H1 (cell line): ENCODE data around the gene CSF1. TPM values are rescaled to one million over a fixed set of nuclear protein-coding genes. Genes with fewer than 3 reads are reported as not detected.

ENCODE experiments used
- CTCF ChIA-PET: fragments of 300-600 bp; sonication (Branson Sonifier 250); formaldehyde crosslinking; loops from one replicate; lab custom pipeline; 2021; ENCODE audit not compliant: partially characterized antibody; lab: Charles Lee
- POLR2A ChIA-PET: fragments of 300-600 bp; sonication (Branson Sonifier 250); formaldehyde crosslinking; loops from one replicate; lab custom pipeline; 2021; ENCODE audit warnings: inconsistent platforms; ENCODE audit not compliant: partially characterized antibody; lab: Charles Lee
- DNase-seq, 2 experiments: peaks; one replicate each; pipeline versions ENCODE4 v3.0.0 to v3.0.0-alpha.2; 2010 to 2022; ENCODE audit warnings: low spot score in 2 of 2, low read depth in 1 of 2, mixed read lengths in 1 of 2
- FAIRE-seq: peaks from 2 replicates; lab custom pipeline; 2011; peaks lifted over from hg19 to GRCh38; lab: Jason Lieb, UNC
- H2AFZ ChIP-seq: 2 replicates; pipeline ENCODE4 v1.8.1; 2012; ENCODE audit warnings: low read length, inconsistent platforms
- H2AK5ac ChIP-seq: 2 replicates; pipeline ENCODE4 v1.6.1; 2013; ENCODE audit warnings: low read depth, low read length
- H2BK120ac ChIP-seq: replicated peaks from 2 replicates; pipeline ENCODE3; 2013; ENCODE audit warnings: low read depth, low read length, inconsistent platforms
- H2BK12ac ChIP-seq: 2 replicates; pipeline ENCODE4 v1.6.1; 2013; ENCODE audit warnings: low read depth, low read length
- H2BK15ac ChIP-seq: 2 replicates; pipeline ENCODE4 v1.6.1; 2013; ENCODE audit warnings: low read length
- H2BK20ac ChIP-seq: 2 replicates; pipeline ENCODE4 v1.6.1; 2013; ENCODE audit warnings: low read length
- H2BK5ac ChIP-seq: 2 replicates; pipeline ENCODE4 v1.6.1; 2013; ENCODE audit warnings: low read depth, low read length
- H3K14ac ChIP-seq: 2 replicates; pipeline ENCODE4 v1.6.1; 2013; ENCODE audit warnings: inconsistent platforms; ENCODE audit not compliant: insufficient read length
- H3K18ac ChIP-seq: 2 replicates; pipeline ENCODE4 v1.6.1; 2013; ENCODE audit warnings: low read length; ENCODE audit errors: extremely low read depth
- H3K23ac ChIP-seq: 2 replicates; pipeline ENCODE4 v1.6.1; 2013; ENCODE audit warnings: inconsistent platforms; ENCODE audit not compliant: insufficient read length
- H3K23me2 ChIP-seq: 2 replicates; pipeline ENCODE4 v1.6.1; 2013; ENCODE audit warnings: low read depth, low read length
- H3K27ac ChIP-seq: 2 replicates; pipeline ENCODE4 v1.6.1; 2011; ENCODE audit warnings: low read depth, low read length, inconsistent platforms
- H3K27me3 ChIP-seq, 4 experiments: replicated peaks in 1 of 4; 1 replicate in 1 of 4; 2 replicates in 3 of 4; pipeline versions ENCODE4 v1.6.1 to v1.8.1; 2011 to 2013; ENCODE audit warnings: low read length in 3 of 4, mild to moderate bottlenecking in 3 of 4, inconsistent platforms in 2 of 4, mixed read lengths in 2 of 4, moderate library complexity in 1 of 4; ENCODE audit not compliant: control insufficient read depth in 3 of 4, insufficient read depth in 3 of 4; ENCODE audit errors: extremely low read depth in 1 of 4
- H3K36me3 ChIP-seq, 4 experiments: 2 replicates each; pipeline versions ENCODE4 v1.6.1 to v1.8.1; 2011 to 2013; ENCODE audit warnings: mild to moderate bottlenecking in 4 of 4, low read length in 3 of 4, moderate library complexity in 2 of 4, control low read depth in 1 of 4, inconsistent platforms in 1 of 4; ENCODE audit not compliant: insufficient read depth in 4 of 4, control insufficient read depth in 2 of 4
- H3K4ac ChIP-seq: replicated peaks from 2 replicates; pipeline ENCODE3; 2013; ENCODE audit warnings: low read length, low read depth, mixed read lengths, inconsistent platforms; ENCODE audit not compliant: insufficient read length
- H3K4me1 ChIP-seq, 4 experiments: replicated peaks in 1 of 4; 1 replicate in 1 of 4; 2 replicates in 3 of 4; pipeline versions ENCODE4 v1.6.1 to v1.8.1; 2011 to 2013; ENCODE audit warnings: low read length in 3 of 4, inconsistent platforms in 2 of 4, mixed read lengths in 1 of 4; ENCODE audit not compliant: insufficient read depth in 4 of 4, control insufficient read depth in 3 of 4
- H3K4me2 ChIP-seq, 2 experiments: 2 replicates each; pipeline versions ENCODE4 v1.6.1 to v1.8.1; 2011 to 2013; ENCODE audit warnings: low read depth in 2 of 2, low read length in 2 of 2, control low read depth in 1 of 2, inconsistent platforms in 1 of 2, mild to moderate bottlenecking in 1 of 2; ENCODE audit not compliant: insufficient read depth in 1 of 2
- H3K4me3 ChIP-seq, 4 experiments: fragments of 200-600, 300-600 bp in 1 of 4; sonication (generic), shearing (Covaris generic), sonication (Bioruptor Twin) in 1 of 4; 2 replicates each; pipeline versions ENCODE4 v1.5.1 to v1.8.1; 2011 to 2016; ENCODE audit warnings: low read length in 4 of 4, low read depth in 3 of 4, control low read depth in 2 of 4, inconsistent platforms in 2 of 4, mild to moderate bottlenecking in 2 of 4, mixed read lengths in 1 of 4, moderate library complexity in 1 of 4; ENCODE audit not compliant: insufficient read depth in 2 of 4; ENCODE audit errors: extremely low read depth in 1 of 4
- H3K56ac ChIP-seq: replicated peaks from 2 replicates; pipeline ENCODE3; 2013; ENCODE audit warnings: low read depth, mild to moderate bottlenecking, mixed read lengths, low read length, inconsistent platforms; ENCODE audit not compliant: insufficient read length
- H3K79me1 ChIP-seq: 2 replicates; pipeline ENCODE4 v1.6.1; 2013; ENCODE audit warnings: low read depth, low read length, control low read depth
- H3K79me2 ChIP-seq, 2 experiments: 2 replicates each; pipeline versions ENCODE4 v1.6.1 to v1.8.1; 2012 to 2013; ENCODE audit warnings: low read length in 2 of 2, mild to moderate bottlenecking in 2 of 2, inconsistent platforms in 1 of 2; ENCODE audit not compliant: insufficient read depth in 2 of 2, control insufficient read depth in 1 of 2
- H3K9ac ChIP-seq, 4 experiments: replicated peaks in 1 of 4; 1 replicate in 1 of 4; 2 replicates in 3 of 4; pipeline versions ENCODE4 v1.6.1 to v1.8.1; 2011 to 2013; ENCODE audit warnings: low read depth in 3 of 4, low read length in 3 of 4, control low read depth in 2 of 4, mild to moderate bottlenecking in 2 of 4, moderate library complexity in 2 of 4, inconsistent platforms in 1 of 4; ENCODE audit errors: extremely low read depth in 1 of 4
- H3K9me3 ChIP-seq, 2 experiments: 2 replicates each; pipeline versions ENCODE4 v1.6.1 to v1.8.1; 2012 to 2013; ENCODE audit warnings: mild to moderate bottlenecking in 2 of 2, moderate library complexity in 2 of 2, control low read depth in 1 of 2, inconsistent platforms in 1 of 2, low read depth in 1 of 2, low read length in 1 of 2, mixed read lengths in 1 of 2; ENCODE audit not compliant: insufficient read depth in 2 of 2
- H4K20me1 ChIP-seq, 2 experiments: replicated peaks in 1 of 2; 2 replicates each; pipeline versions ENCODE3 to v1.8.1; 2011 to 2013; ENCODE audit warnings: inconsistent platforms in 2 of 2, low read length in 2 of 2, mild to moderate bottlenecking in 1 of 2; ENCODE audit not compliant: insufficient read depth in 2 of 2, control insufficient read depth in 1 of 2
- H4K5ac ChIP-seq: 2 replicates; pipeline ENCODE4 v1.6.1; 2013; ENCODE audit warnings: low read length, low read depth, mixed read lengths, inconsistent platforms; ENCODE audit not compliant: insufficient read length
- H4K8ac ChIP-seq: 2 replicates; pipeline ENCODE4 v1.8.0; 2013; ENCODE audit warnings: mild to moderate bottlenecking, moderate library complexity, low read length, inconsistent platforms; ENCODE audit not compliant: insufficient read depth; ENCODE audit errors: extremely low read depth
- H4K91ac ChIP-seq: replicated peaks from 2 replicates; pipeline ENCODE3; 2013; ENCODE audit warnings: low read length, mixed read lengths, inconsistent platforms; ENCODE audit not compliant: insufficient read length
- ATF3 ChIP-seq: IDR thresholded peaks from 2 replicates; pipeline ENCODE4 v1.6.1; 2011; ENCODE audit warnings: low read depth, mild to moderate bottlenecking, low read length; ENCODE audit not compliant: insufficient read depth
- CTBP2 ChIP-seq: IDR thresholded peaks from 2 replicates; pipeline ENCODE4 v1.7.0; 2011; ENCODE audit warnings: borderline replicate concordance, mild to moderate bottlenecking, moderate library complexity, mixed read lengths, low read length; ENCODE audit not compliant: insufficient read depth, insufficient read length
- EGR1 ChIP-seq: IDR thresholded peaks from 2 replicates; pipeline ENCODE4 v1.6.1; 2011; ENCODE audit warnings: low read depth, low read length, borderline replicate concordance
- POLR2AphosphoS5 ChIP-seq: IDR thresholded peaks from 2 replicates; pipeline ENCODE4 v1.6.1; 2011; ENCODE audit warnings: low read depth, low read length
- SP4 ChIP-seq: IDR thresholded peaks from 2 replicates; pipeline ENCODE4 v1.6.1; 2012; ENCODE audit warnings: low read length, inconsistent platforms
- TAF1 ChIP-seq: IDR thresholded peaks from 2 replicates; pipeline ENCODE4 v1.6.1; 2011; ENCODE audit warnings: mild to moderate bottlenecking, low read depth, low read length
- TBP ChIP-seq: IDR thresholded peaks from 2 replicates; pipeline ENCODE4 v1.6.1; 2011; ENCODE audit warnings: low read depth, low read length, improper control_type of control experiment
- TCF12 ChIP-seq: IDR thresholded peaks from 2 replicates; pipeline ENCODE4 v1.6.1; 2011; ENCODE audit warnings: low read depth, mild to moderate bottlenecking, low read length
- WGBS, 2 experiments: shearing (Covaris generic) in 1 of 2; methylation state at CpG; one replicate each; pipeline versions ENCODE4 v1.1.6 to v1.1.7; 2013 to 2015; ENCODE audit warnings: low lambda C conversion rate in 2 of 2, mixed read lengths in 2 of 2, inconsistent platforms in 1 of 2, low coverage in 1 of 2, missing lambda C conversion rate in 1 of 2; ENCODE audit not compliant: insufficient replicate concordance in 2 of 2, insufficient coverage in 1 of 2, insufficient read length in 1 of 2; ENCODE audit errors: extremely low coverage in 1 of 2, missing lambda C conversion rate in 1 of 2; 5-methylcytosine and 5-hydroxymethylcytosine counted together
- polyA plus RNA-seq, 7 experiments: library from polyadenylated mRNA; depleted of rRNA in 3 of 7; stranded (reverse) in 5 of 7; unstranded in 2 of 7; fragments of >200 nt in 5 of 7; fragments of 200-250 nt in 2 of 7; gene quantifications; 1 replicate in 5 of 7; 2 replicates in 1 of 7; 4 replicates in 1 of 7; pipeline versions ENCODE4 v1.2.1 to v1.2.3, GENCODE V29; 2011 to 2013; ENCODE audit warnings: missing spikeins in 2 of 7, mixed read lengths in 2 of 7
- total RNA-seq: library from RNA; stranded (reverse); fragmentation: NEBNext Ultra II Directional; extraction: Animal tissue kit (Norgen Biotek cat#: 25700); gene quantifications from 2 replicates; pipeline ENCODE4 v1.2.1, GENCODE V29; 2021

Gene CSF1
- total and polyA plus RNA-seq, 2 of the 8 experiments (the other 6 are each of a cell fraction or from before 2014, with no cell fraction given): 3.3 to 5.4 TPM

DNA sequence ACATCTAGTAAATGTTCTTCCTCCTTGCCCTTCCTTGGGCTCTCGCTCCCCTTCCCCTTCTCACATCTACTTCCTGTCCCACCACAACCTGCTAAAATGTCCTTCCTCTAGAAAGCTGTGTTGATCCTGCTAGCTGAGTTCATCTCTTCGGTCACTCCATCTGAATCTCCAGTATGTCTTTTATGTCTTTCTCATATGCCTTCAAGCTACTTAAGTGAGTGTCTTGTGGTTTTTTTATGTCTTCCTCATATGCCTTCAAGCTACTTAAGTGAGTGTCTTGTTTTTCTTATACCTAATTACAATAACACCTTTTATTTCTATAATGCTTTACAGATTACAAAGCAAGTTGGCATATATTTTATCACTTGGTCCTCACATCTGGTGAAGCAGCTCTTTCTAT, 33.9 kb downstream of the CSF1 start:
- Histone ChIP-seq H3K4me1 (peaks cover 0 to 5% (median 2%) of the 10 kb centered on the region in 4 experiments; a peak in 2 of 7 replicates), H2BK20ac (no peak overlapping the region), H3K79me2 (no peaks in the 10 kb centered on the region), H4K91ac (no peak overlapping the region), H3K56ac (no peak overlapping the region), H3K23me2 (no peaks in the 10 kb centered on the region), H3K9ac (no peak overlapping the region), H2BK15ac (no peak overlapping the region), H3K4me3 (no peak overlapping the region), H3K14ac (no peak overlapping the region), H3K18ac (no peak overlapping the region), H3K4ac (no peak overlapping the region), H2BK12ac (no peak overlapping the region), H2BK120ac (no peak overlapping the region), H4K20me1 (no peaks in the 10 kb centered on the region), H4K8ac (no peak overlapping the region), H3K4me2 (no peak overlapping the region), H3K27me3 (no peaks in the 10 kb centered on the region), H4K5ac (no peak overlapping the region), H2BK5ac (no peak overlapping the region), H3K79me1 (no peaks in the 10 kb centered on the region), H3K36me3 (no peaks in the 10 kb centered on the region), H2AK5ac (no peak overlapping the region), H3K9me3 (peaks cover 0 to 5% of the 10 kb centered on the region in 2 experiments; a peak in 1 of 4 replicates), H3K23ac (no peak overlapping the region), H3K27ac (no peak overlapping the region), H2AFZ (0 out of 2 replicates have a peak overlapping the region, but pooled peaks have one; percentile 51)
- 73% methylated on average over 2 of the region's 2 CpGs; no CpG with 5 or more reads in 1 of the 2 experiments for WGBS, 2 experiments
- TF ChIP-seq TCF12 (no peak), TAF1 (no peak), CTBP2 (no peak), EGR1 (no peak), TBP (no peak), SP4 (no peak), ATF3 (no peak), POLR2AphosphoS5 (no peak)
- FAIRE-seq: no peak
- DNase-seq: no peak
- ChIA-PET CTCF (interaction anchor here (0.6 to 3.4 kb wide), 9 partner anchors 8 to 304 kb away, joined by 3 to 15 read pairs (median 5); partner anchors contain the start of gene AHCYL1), POLR2A (interaction anchor here (1.1 kb wide), 1 partner anchor 10 kb away, joined by 3 read pairs; no protein-coding TSS in a partner anchor)
